ENCODE results near the gene NR3C2. TPM values are rescaled to one million over a fixed set of nuclear protein-coding genes. Genes with fewer than 3 reads are reported as not detected.

Gene NR3C2
- total RNA-seq, 1 donor from 2014 or later: 4.3 TPM

DNA sequence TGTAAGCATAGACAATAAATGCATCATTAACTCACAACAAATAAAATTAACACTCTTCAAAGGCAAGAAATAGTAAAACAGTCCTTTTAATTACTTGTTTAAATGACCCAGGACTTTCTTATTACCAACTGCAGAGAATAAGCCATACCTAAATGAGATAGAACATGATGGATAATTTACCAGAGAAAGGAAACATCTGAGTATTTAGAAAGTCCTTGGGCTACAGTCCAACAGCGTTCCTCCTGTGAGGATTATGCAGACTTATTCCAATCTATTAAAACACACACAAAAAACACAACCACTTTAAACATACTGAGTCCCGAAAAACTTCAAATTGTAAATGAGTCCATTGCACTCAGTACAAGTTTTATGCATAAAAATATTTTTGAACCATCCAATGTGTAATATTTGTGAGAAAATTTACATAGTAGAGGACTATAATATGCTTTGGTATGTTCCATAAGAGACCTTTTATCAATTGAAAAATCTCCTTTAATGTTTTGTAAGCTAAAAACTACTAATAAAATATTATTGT, 129.2 kb downstream of the NR3C2 start:
- DNase-seq (ENCODE audit: low spot score): peak; percentile 50

DNA sequence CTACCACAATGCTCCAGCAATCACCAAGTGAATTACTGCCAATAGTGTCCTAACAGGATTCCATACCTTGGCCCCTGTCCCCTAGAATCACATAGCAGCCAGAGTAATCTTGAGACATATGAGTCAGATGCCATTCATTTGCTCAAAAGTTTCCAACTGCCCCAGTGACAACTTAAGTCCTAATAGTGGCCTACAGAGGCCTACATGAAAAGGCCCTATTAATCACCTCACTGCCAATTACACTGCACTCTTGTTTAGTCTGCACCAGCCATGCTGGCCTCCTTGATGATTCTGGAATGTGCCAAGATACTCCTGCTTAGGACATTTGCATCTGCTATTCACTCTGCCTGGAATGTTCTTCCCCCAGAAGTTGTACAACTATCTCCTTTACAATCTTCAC, 130.7 kb downstream of the NR3C2 start:
- DNase-seq (ENCODE audit: low spot score): no peak

DNA sequence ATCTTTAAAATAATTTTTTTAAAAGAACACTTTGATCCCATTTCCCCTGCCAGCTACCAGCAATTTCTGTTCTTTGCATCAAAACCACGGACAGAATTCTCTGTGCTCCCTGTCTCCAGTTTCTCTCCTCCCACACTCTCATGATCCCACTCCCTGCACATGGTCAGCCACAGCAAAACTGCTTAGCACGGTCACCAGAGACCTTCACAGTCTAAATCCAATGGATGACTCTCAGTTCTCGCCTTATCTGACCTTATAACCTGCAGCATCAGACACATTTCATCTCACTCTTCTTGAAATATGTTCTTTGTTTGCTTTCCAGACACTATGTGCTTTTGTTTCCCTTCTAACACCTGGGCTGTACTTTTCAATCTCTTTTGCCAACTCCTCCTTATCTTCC, 131.5 kb downstream of the NR3C2 start:
- no peak for DNase-seq (ENCODE audit: low spot score)

DNA sequence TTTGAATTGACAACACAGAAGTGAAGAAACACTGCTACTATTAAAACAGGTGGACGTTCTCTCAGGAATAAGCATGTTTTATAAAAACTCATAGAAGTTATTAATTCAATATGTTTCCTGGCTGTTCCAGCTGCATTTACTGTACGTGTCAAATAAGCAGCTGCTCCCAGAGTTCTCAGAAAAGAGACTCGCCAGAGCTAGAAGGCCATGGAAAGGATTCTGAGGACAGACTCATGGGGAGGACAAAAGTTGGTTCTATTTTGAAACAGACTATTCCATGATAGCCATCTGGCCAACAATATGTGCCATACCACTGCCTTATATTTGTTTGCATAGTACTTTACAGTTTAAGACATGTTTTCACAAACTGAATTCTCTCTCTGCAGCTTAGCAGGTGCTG, 136.5 kb downstream of the NR3C2 start:
- DNase-seq (ENCODE audit: low spot score): no peak

DNA sequence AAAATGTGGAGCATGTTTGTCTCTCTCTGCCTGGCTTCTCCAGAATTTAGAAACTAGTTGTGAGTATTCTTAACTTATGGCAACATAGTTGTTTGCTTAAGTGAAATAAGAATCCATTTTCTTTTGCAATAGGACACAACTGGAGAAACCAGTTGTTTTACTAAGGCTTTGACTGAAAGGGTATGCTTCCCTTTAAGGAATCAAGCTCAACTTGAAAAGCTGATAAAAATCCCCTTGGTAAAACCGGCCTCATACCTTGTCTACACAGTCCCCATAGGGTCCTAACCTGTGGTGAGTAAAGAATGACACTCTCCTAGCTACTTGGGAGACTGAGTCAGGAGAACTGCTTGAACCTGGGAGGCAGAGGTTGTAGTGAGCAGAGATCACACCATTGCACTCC, 139.8 kb downstream of the NR3C2 start:
- DNase-seq (ENCODE audit: low spot score): no peak

DNA sequence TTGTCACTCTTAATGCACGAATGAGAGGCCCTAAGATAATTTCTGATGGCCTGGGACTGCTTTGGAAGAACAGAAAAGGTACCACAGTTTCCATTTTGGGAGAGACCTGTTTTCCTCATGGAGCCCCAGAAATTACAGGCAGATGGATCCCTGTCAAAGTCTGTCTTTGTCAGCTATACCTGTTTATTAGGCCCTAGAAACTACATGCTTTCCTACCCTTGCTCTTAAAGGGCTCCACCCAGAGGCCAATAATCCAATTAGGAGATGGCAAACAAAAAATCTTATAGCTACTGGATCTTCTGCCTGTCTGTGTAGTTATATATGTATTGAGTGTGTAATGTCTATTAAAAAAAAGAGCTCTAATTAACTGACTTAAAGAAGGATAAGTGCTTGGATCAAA, 141.3 kb downstream of the NR3C2 start:
- DNase-seq (ENCODE audit: low spot score): no peak

DNA sequence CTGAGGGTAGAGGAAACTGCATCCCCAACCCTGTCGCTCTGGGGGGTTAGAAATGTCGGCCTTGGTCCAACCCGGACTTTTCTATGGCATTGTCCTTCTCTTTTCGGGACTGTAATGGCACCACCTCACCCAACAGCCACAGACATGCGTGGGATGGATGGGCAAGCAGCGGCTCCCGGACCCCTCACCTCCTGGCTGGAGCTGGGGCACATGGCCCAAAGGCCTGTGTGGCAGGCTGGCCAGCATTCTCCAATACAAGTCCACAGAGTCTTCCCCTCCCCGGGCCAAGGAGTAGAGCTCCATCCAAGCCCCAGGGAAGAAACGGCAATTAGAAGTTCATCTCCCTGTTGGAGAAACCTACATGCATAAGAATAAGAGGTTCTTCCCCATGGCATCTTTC, 142.9 kb downstream of the NR3C2 start:
- no peak for DNase-seq (ENCODE audit: low spot score)

DNA sequence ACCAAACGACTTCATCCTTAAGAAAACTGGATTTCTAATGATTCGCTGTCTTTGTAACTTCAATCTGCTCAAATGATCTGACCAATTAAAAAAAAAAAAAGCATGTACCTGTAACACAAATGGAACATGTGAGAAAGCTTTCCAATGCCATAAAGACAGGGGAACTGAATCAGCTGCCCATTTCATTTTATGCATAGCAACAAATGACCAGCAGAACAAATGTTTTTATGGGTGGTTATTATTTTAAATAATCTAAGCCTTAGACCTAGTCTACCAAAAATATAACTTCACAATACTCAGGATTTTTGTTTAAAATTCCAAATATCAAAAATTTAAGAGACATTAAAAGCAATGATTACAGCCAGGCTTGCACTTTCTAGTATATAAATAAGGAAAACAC, 145.7 kb downstream of the NR3C2 start:
- no peak for DNase-seq (ENCODE audit: low spot score)

DNA sequence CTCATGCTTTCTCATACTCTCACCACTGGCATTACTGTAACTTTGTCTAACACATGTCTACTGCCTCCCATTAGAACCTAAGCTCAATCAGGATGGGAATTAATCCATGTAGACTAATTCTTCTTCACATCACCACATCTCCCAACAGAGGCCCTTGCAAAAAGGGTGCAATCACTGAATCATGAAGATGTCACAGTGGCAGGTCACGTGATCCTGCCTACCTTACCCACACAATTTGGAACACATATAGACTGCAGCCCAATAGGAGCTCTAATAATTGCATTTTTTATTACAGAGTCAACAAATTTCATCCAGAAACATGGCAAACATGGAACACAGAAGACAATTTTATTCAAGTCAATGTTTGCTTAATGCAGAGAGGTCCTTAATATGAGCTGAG, 146.6 kb downstream of the NR3C2 start:
- no peak for DNase-seq (ENCODE audit: low spot score)

DNA sequence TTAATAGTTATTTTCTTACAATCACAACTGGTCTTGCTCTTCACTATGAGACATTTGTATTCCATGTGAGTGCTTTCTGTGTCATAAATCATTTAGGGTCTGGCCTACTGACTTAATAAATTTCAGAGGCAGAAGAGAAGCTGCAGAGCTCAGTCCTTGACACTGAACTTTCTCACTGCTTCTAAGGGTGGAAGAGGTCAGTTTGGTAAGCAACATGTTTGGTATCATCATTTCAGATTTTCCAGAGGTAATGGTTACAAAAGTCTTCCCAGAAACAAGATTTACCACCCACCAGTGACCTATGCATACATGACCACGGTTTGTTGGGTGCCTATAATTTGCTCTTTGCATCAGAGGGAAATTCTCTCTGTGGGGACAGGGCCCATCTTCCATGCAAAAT, 148.6 kb downstream of the NR3C2 start:
- no peak for DNase-seq (ENCODE audit: low spot score)

DNA sequence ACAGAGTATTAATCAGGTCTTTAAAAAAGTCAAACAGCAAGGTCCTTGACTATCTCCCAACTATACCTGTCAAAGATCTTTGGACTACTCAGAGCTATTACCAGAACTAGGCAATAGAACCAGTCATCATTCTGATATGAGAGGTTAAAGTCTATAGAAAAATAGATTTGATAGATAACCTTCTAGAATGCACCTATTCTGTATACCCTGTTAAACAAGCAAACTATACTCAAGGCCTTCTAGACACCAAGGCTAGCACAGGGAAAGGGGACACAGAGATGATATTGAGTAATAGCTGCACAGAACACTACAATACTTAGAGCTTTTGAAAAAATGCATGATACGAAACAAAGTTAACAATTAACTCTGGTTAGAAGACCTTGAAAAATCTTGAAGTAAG, 149.5 kb downstream of the NR3C2 start:
- no peak for DNase-seq (ENCODE audit: low spot score)

DNA sequence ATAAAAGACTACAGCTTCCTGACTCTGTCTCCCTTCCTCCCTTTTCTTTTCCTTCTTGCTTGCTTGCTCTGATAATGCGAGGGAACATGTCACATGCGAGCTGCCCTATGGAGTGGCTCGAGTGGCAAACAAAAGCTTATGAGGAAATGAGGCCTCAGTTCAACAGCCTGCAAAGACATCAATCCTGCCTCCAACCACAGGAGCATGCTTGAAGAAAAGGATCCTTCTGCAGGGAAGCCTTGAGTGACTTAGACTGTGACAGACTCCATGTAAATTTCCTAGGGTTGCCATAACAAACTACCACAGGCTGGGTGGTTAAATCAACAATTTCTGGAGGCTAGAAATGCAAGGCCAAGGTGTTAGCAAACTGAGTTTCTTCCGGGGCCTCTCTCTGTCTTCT, 152.5 kb downstream of the NR3C2 start:
- no peak for DNase-seq (ENCODE audit: low spot score)

DNA sequence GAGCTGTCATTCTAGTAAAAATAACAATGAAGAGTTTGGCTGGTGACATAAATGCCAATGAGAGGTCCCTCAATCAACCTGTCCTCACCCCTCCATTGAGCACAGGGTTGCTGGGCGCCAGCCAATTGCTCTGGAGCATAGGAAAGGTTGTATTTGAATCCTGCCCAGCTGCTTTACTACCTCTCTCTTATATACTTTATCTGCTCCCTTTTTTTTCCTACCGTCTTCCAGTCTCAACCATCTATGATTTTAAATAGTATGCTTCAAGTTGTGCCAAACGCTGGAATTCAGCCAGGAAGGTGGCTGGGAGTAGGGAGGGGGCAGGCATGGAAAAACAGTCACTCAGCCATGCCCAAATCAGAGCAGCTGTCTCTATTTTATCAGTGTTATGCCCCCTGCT, 153.8 kb downstream of the NR3C2 start:
- no peak for DNase-seq (ENCODE audit: low spot score)

DNA sequence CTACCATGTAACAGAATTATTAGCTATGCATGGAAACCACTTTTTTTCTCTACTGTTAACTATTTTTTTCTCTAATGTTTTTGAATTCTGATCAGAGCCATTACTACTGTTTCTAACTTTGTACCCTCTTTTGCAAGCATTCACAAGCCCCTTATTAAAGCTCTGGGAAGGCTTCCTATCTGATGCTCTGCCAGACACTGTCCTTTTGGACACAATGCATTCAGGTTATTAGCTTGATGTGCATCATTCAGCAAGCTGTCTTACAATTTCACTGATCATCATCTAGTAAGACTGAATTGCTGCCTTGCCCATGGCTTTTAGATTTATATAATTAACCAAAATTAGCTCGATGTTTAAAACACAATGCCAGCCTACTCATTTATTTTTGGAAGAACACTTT, 155.1 kb downstream of the NR3C2 start:
- no peak for DNase-seq (ENCODE audit: low spot score)

DNA sequence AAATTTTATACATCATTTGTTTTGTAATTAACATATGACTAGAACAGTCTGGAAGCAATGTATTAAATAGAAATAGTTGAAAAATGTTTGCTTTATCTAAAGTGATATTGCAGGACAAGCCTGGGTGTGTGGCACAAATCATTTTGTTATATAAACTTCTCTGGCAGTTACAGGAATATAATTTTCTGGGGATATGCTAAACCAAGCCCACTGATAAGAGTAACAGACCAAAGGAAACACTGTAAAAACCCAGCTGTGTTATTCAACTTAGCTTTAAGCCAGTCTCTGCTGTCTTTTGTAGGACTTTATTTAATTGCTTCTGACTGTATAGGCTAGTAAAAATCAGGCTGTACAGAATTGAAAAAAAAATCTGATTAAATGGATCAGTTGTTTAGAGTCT, 156.2 kb downstream of the NR3C2 start:
- DNase-seq (ENCODE audit: low spot score): peak; percentile 85

DNA sequence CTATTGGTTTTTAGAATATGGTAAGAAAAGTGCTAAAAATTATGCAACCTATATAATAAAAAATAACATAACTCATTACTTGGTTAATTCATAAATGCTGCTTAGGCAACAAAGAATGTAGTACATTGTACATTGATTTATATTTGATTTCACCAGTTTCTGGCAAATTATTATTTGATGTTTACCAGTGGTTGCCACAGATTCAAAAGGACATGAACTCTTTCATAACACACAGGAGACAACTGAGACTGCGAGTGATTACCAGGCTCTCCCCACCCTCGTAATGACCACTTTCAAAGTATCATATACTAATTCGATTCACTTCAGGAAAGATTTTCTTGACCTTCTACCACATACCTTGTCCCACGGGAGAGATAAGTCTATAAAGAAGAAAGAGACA, 158.5 kb downstream of the NR3C2 start:
- no peak for DNase-seq (ENCODE audit: low spot score)

DNA sequence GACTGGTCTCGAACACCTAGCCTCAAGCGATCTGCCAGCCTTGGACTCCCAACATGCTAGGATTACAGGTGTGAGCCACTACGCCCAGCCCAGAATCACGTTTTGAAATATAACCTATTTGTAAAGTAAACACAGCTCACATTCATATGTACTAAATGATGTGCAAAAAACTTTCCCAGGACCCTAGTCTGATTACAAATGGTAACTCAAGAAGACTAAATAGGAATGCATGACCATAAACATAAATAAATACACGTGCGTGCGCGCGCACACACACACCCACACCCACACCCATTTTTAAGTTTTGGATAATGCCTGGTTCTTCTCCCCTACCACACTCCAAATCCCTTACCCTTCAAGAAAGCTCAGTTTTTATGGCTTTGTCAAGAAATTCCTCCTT, 163.9 kb downstream of the NR3C2 start:
- no peak for DNase-seq (ENCODE audit: low spot score)

DNA sequence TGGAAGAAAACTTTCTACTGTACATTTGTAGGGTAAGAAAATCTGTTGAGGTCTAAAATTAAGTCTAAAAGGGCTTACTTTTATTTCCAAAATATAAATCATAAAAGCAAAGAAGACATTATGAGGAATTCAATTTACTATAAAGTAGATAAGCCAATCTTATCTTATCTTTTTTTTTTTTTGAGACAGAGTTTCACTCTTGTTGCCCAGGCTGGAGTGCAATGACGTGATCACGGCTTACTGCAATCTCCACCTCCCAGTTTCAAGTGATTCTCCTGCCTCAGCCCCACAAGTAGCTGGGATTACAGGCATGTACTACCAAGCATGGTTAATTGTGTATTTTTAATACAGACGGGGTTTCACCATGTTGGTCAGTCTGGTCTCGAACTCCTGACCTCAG, 166.9 kb downstream of the NR3C2 start:
- DNase-seq (ENCODE audit: low spot score): peak; percentile 85

DNA sequence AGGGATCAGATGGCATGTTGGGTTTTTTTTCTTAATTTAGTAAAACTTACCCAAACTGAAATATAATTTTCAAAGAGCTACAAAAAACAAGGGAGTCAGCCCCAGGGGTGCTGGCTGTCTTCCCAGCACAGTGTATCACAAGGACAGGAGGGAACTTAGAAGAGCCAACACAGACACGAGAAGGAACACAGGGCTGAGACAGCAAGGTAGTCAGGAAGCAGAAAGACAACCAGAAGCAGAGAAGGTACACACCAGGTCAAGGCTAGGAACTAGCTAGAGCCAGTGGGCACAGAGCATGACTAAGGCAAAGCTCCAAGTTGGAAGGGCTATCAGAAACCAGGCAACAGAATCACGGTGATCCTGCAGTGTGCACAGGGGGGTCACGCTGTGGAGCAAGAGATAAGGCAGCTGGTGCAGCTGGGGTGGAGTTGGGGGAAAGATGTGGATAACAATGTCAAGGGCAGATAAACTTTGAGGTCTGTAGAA, 168.7 kb downstream of the NR3C2 start:
- no peak for DNase-seq (ENCODE audit: low spot score)

DNA sequence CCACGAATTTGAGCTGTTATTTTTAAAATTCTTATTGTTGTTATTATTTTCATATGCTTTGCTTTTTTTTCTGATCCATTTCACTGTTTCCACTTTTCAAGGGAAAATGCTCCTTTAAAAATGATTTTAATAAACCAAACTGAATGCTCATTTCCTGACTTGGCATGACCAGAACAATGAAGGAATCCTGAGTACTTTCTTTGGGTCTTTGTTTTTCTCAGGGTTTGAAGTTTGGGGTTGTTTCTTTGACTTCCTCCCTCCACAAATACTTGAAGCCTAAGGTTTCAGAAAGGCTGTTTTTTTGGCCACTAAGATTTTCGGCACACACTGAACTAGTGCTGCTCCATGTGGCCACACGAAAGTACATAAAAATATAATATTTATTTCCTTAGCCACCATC, 171.0 kb downstream of the NR3C2 start:
- DNase-seq (ENCODE audit: low spot score): no peak

DNA sequence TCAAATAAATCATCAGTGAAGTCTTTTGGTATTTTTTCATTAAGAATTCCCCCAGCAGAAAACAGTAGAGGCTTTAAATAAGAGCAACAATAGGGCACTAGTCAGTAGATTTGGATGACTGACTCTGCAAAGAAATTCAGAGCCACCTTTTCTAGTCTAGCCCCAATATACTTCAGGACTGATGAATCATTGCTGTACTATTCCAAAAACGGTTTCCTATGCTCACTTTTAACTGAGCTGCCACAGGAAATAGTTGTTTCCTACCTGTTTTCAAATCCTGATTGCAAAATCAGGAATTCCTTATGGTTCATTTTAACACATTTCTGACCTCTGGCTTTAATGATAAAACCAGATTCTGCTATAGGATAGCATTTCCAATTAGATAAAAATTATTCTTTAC, 171.6 kb downstream of the NR3C2 start:
- no peak for DNase-seq (ENCODE audit: low spot score)

DNA sequence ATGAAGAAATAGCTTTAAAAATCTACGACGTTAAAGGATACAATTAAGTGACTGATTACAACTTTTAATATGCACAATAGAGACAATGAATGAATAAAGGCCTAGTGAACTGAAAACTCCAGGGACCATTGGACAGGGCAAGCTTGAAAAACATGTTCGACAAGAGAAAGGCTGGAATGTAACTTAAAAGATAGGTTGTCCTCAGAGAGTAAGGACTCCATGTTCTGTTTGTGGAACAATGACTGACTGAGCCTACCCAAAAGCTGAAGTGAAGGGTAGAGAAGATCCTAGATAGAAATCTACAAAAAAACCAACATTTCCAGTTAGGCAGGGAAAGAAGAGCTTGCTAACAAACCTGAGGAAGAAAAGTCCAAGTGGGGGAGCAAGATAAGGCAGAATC, 173.4 kb downstream of the NR3C2 start:
- DNase-seq (ENCODE audit: low spot score): peak; percentile 5

DNA sequence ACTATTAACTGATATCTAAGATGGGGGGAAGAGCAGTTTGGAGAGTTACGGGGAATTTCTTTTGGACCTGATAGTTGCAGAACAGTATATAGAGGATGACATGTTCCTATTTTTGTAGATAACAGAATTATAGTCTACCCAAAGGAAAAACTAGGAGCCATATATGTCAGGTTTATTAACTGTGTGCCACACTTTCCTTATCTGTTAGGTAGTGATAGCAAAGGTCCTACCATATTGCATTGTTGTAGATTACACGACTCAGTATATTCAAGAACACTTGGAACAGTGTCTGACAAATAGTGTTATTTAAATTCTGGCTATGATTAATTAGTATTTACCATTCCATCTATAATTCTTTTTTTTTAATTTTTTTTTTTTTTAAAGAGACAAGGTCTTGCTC, 175.3 kb downstream of the NR3C2 start:
- DNase-seq (ENCODE audit: low spot score): no peak

DNA sequence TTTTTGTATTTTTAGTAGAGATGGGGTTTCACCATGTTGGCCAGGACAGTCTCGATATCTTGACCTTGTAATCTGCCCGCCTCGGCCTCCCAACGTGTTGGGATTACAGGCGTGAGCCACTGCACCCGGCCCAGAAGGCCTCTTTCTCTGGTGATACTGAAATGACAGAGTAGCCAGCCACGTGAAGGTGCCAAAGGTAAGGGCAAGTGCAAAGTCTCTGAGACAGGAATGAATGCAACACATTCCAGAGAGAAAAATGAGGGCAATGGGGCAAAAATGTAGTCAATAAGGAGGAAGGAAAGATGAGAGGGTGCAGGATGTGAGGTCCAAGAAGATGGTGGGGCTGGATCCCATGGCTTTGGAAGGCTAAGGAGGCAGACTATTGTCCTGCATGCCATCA, 176.0 kb downstream of the NR3C2 start:
- no peak for DNase-seq (ENCODE audit: low spot score)

DNA sequence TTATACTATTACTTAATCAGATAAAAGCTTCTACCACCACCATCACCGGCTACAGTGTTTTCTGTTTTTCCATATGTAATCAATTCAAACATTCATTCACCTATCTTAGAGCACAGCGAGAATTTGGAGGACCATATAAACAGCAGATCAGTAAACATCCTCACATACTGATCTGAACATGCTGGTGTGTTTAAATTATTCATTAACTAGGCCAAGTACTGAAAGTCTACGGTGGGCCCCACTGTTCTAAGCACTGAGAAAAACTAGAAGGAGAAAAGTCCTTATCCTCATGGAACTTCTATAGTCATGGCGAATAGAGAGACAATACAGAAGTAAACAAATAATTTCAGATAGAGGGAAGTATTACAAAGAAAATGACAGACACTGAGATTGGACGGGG, 176.6 kb downstream of the NR3C2 start:
- DNase-seq (ENCODE audit: low spot score): no peak

All from umbilical cord (tissue), 2 donors.